Activated CD4-positive, alpha-beta T cell treated with anti-CD3 and anti-CD28 coated beads, Interleukin-2, amount 50 U/mL, for 16 hours (primary cell): ENCODE data around the gene CCDC149.

Experiments used
- DNase-seq: peaks from one replicate; pipeline ENCODE4 v3.0.0-alpha.2; 2020

CCDC149 gene

GRCh38 chr4:24771241-24771640 is 141.6 kb downstream of the CCDC149 start:
- DNase-seq = no peak

GRCh38 chr4:24770667-24771066 is 142.2 kb downstream of the CCDC149 start:
- no peak for DNase-seq

GRCh38 chr4:24770032-24770584 is 142.7 kb downstream of the CCDC149 start:
- peak; percentile 59 for DNase-seq

DNA sequence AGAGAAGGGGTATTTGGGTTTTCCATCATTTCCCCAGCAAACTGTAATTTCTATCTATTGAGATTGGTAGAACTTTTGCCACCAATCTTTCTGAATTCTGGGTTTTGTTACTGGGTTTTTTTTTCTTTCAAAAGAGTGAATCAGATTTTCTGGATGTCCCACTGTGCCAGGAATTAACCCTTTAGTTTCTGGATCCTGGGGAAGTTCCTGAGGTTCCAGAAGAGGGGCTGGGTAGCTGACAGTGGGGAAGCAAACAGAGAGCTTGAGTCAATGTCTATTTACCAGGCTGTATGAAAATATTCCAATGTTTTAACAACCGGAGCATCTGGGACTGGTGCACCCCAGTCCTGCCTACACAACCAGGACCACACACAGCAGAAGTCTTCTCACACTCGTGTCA is 143.3 kb downstream of the CCDC149 start:
- no peak for DNase-seq

DNA sequence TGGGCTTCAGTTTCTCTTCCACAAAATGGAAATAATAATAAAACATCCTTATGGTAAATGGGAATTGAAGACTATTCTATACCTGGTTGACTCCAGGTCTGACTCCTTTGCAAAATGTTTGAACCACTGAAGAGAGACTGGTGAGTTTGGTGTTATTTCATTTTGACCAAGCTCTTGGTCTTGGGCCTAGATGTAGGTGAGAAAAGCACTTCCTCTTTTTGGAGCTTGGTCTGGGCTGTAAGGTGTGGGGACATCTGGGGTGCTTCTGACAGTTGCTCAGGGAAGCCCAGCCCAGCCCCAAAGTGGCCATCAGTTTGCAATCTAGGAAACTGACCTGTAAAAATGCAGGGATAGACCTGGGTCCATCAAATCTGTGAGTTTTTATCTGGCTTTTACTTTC is 144.2 kb downstream of the CCDC149 start:
- no peak for DNase-seq

GRCh38 chr4:24768006-24768405 is 144.8 kb downstream of the CCDC149 start:
- DNase-seq = no peak

DNA sequence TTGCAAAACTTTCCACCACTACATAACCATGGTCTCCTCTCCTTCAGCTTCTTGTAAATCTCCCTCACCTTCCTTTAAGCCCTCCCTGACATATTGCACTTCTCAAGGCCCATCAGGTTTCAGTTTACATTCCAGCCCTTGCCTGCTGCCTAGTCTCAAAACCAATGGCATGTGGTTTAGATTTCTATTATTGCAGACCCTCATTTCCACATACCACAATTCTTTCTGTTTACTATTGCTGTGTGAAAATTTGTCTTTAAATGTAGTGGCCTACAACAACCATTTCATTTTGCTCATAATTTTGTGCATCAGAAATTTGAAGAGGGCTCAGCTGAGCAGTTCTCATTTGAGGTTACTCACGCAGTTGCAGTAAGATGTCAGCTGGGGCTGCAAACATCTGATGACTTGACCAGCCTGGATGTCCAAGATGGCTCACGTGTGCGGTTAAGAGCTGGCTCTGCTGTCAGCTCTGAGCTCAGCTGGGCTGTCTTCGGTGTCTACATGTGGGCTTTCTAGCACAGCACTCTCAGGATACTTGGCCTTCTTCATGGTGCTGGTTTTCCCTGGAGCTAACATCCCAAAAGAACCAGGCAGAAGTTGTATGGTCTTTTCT is 147.4 kb downstream of the CCDC149 start:
- no peak for DNase-seq

DNA sequence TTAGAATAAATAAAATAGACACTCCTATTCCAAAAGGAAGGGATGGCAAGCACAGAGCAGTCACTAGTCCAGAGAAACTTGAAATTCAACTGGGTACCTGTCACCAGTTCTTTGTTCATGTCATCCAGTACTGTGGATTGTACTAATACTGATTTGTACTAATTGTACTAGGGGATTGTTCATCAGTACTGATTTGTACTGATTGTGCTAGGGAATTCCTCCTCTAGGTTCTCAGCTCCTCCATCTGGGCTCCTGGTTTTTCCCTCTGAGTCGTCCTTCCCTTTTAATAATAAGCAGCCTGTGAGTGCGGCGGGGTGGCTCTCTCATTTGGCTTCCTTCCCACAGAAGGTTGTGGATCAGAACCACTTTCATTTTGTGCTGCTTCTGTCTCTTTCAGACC is 148.5 kb downstream of the CCDC149 start:
- no peak for DNase-seq

DNA sequence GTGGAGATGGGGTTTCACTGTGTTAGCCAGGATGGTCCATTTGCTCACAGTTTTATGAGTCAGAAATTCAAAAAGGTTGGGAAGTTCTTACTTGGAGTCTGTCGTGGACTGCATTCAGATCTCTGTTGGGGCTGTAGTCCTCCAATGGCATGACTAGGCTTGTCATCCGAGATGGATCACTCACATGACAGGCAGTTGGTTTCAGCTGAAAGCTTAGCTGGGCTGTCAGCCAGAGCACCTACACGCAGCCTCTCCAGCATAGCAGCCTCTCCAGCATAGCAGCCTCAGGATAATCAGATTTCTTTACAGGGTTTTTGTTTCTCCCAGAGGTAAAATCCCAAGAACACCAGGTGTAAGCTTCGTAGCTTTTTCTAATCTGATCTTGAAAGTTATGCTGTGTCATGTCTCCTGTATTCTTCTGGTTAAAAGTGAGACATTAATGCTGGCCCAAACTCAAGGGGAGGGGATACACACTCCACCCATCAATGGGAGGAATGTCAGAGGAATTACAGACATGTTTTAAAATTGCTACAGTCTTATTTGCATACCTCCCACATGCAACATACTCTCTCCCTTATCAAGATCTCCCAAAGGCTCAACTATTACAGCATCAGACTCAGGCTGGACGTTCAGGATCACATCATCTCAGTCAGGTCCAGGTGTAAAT is 149.1 kb downstream of the CCDC149 start:
- no peak for DNase-seq
